ENCODE data around the gene PIK3R6.

- no peak for TF ChIP-seq CTCF (IDR thresholded peaks at IDR 0.05)
- no peak for TF ChIP-seq POLR2A (IDR thresholded peaks at IDR 0.05)
- TF ChIP-seq POLR2AphosphoS5 (IDR thresholded peaks at IDR 0.05) = no peak
- TF ChIP-seq EP300 (IDR thresholded peaks at IDR 0.05) = no peak
Measured at GRCh38 chr17:8894202-8894671, 26.8 kb upstream of the PIK3R6 start.

All from gastroesophageal sphincter (tissue), 3 donors.